Measurements from ENCODE around the gene RHOBTB3.

RHOBTB3 gene

GRCh38 chr5:95770830-95771708 lies 39.9 kb downstream of the RHOBTB3 start:
- DNase-seq = no peak

GRCh38 chr5:95771892-95772291 lies 40.8 kb downstream of the RHOBTB3 start:
- no peak for DNase-seq

GRCh38 chr5:95773335-95774059 lies 42.4 kb downstream of the RHOBTB3 start:
- DNase-seq = no peak

- DNase-seq = no peak
Observed at GRCh38 chr5:95777441-95777840, 46.3 kb downstream of the RHOBTB3 start.

GRCh38 chr5:95778713-95779436 lies 47.7 kb downstream of the RHOBTB3 start:
- DNase-seq = no peak

- DNase-seq = no peak
Observed at GRCh38 chr5:95779611-95780010, 48.5 kb downstream of the RHOBTB3 start.

- DNase-seq = no peak
Observed at GRCh38 chr5:95780597-95780996, 49.5 kb downstream of the RHOBTB3 start.

GRCh38 chr5:95781101-95781583 lies 50.0 kb downstream of the RHOBTB3 start:
- no peak for DNase-seq

GRCh38 chr5:95782181-95782580 lies 51.0 kb downstream of the RHOBTB3 start:
- DNase-seq = no peak

GRCh38 chr5:95783661-95784060 lies 52.5 kb downstream of the RHOBTB3 start:
- no peak for DNase-seq

GRCh38 chr5:95784514-95785302 lies 53.6 kb downstream of the RHOBTB3 start:
- DNase-seq = no peak

GRCh38 chr5:95786821-95787418 lies 55.8 kb downstream of the RHOBTB3 start:
- DNase-seq = no peak

GRCh38 chr5:95788493-95788892 lies 57.4 kb downstream of the RHOBTB3 start:
- DNase-seq = no peak

- DNase-seq = no peak
Observed at GRCh38 chr5:95791751-95792150, 60.6 kb downstream of the RHOBTB3 start.

- no peak for DNase-seq
Observed at GRCh38 chr5:95794070-95794516, 63.0 kb downstream of the RHOBTB3 start.

GRCh38 chr5:95797301-95797700 lies 66.2 kb downstream of the RHOBTB3 start:
- no peak for DNase-seq

GRCh38 chr5:95798048-95798447 lies 66.9 kb downstream of the RHOBTB3 start:
- DNase-seq = no peak

- no peak for DNase-seq
Observed at GRCh38 chr5:95798545-95798944, 67.4 kb downstream of the RHOBTB3 start.

- no peak for DNase-seq
Observed at GRCh38 chr5:95799191-95799835, 68.2 kb downstream of the RHOBTB3 start.

GRCh38 chr5:95800553-95800952 lies 69.4 kb downstream of the RHOBTB3 start:
- DNase-seq = no peak

GRCh38 chr5:95801532-95801931 lies 70.4 kb downstream of the RHOBTB3 start:
- no peak for DNase-seq

Measured in NCI-H2081 treated with DMSO at 0.1 percent for 48 hours (cell line).